ENCODE measurements around the gene KIF9. TPM values are rescaled to one million over a fixed set of nuclear protein-coding genes. Genes with fewer than 3 reads are reported as not detected.

KIF9 gene
- total and polyA plus RNA-seq, 2 of the 8 experiments (the other 6 are each of a cell fraction or from before 2014, with no cell fraction given) = 5.0 to 8.0 TPM

DNA sequence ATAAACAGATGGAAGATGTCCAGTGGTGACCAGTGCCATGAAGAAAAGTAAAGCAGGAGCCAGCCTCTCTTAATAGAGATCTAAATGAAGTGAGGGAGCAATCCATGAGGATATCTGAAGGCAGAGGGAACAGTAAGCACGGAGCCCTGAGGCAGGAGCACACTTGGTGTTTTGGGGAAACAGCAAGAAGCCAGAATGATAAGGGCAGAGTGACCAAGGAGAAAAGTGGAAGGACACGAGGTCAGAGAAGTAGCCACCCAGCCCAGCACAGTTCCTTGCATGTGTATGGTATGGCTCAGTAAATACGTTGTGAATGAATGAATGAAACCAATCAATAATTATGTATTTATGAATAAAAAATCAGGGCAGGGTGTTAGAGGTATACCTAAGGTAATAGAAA lies 11.8 kb upstream of the KIF9 start:
- H3K4ac ChIP-seq (replicated peaks; ENCODE audit: insufficient read length, low read depth, low read length) = no peak overlapping the region
- H3K18ac ChIP-seq (ENCODE audit: extremely low read depth, low read length) = no peak overlapping the region
- H3K36me3 ChIP-seq (ENCODE audit: control insufficient read depth in 2 of 4, insufficient read depth in 4 of 4, low read length in 3 of 4) = peaks cover 0 to 5% (median 0%) of the 10 kb centered on the region in 4 experiments; a peak in 2 of 8 replicates
- H2BK12ac ChIP-seq (ENCODE audit: low read depth, low read length) = no peak overlapping the region
- no peak overlapping the region for H3K14ac ChIP-seq (ENCODE audit: insufficient read length)
- H3K79me2 ChIP-seq (ENCODE audit: control insufficient read depth in 1 of 2, insufficient read depth in 2 of 2, low read length in 2 of 2) = peaks cover 0 to 83% of the 10 kb centered on the region in 2 experiments; a peak in 2 of 4 replicates
- peaks cover 2% of the 10 kb centered on the region for H3K79me1 ChIP-seq (ENCODE audit: low read depth, low read length)
- peak overlapping the region; percentile 7; the same call in 1 of the 2 replicates for H4K8ac ChIP-seq (ENCODE audit: extremely low read depth, insufficient read depth, low read length)
- H2BK5ac ChIP-seq (ENCODE audit: low read depth, low read length) = no peak overlapping the region
- H3K23ac ChIP-seq (ENCODE audit: insufficient read length) = no peak overlapping the region
- no peak overlapping the region for H3K4me2 ChIP-seq (ENCODE audit: insufficient read depth in 1 of 2, low read depth in 2 of 2, low read length in 2 of 2)
- DNase-seq (ENCODE audit: low read depth in 1 of 2, low spot score in 2 of 2) (no peak), FAIRE-seq (no peak)
- H4K91ac ChIP-seq (replicated peaks; ENCODE audit: insufficient read length, low read length) = no peak overlapping the region
- H3K4me3 ChIP-seq (ENCODE audit: extremely low read depth in 1 of 4, insufficient read depth in 2 of 4, low read depth in 3 of 4, low read length in 4 of 4) = no peak overlapping the region
- H3K27me3 ChIP-seq (replicated peaks in 1 of 4; ENCODE audit: control insufficient read depth in 3 of 4, extremely low read depth in 1 of 4, insufficient read depth in 3 of 4, low read length in 3 of 4) = no peaks in the 10 kb centered on the region
- POLR2A ChIA-PET (ENCODE audit: partially characterized antibody) = interaction anchor here (3.0 kb wide), 1 partner anchor 11 kb away, joined by 22 read pairs; the partner anchor contains the start of genes KIF9 and KLHL18
- H4K5ac ChIP-seq (ENCODE audit: insufficient read length, low read depth, low read length) = no peak overlapping the region
- H2BK20ac ChIP-seq (ENCODE audit: low read length) = no peak overlapping the region
- WGBS, 2 experiments (ENCODE audit: extremely low coverage in 1 of 2, insufficient coverage in 1 of 2, insufficient read length in 1 of 2, insufficient replicate concordance in 2 of 2, low coverage in 1 of 2, low lambda C conversion rate in 2 of 2, missing lambda C conversion rate in 1 of 2) = 81% methylated on average over 3 of the region's 3 CpGs; no CpG with 5 or more reads in 1 of the 2 experiments
- CTCF ChIA-PET (ENCODE audit: partially characterized antibody) = interaction anchor here (0.7 to 1.6 kb wide), 4 partner anchors 10 to 77 kb away, joined by 3 to 4 read pairs (median 4); no protein-coding TSS in a partner anchor
- H2BK15ac ChIP-seq (ENCODE audit: low read length) = no peak overlapping the region
- peaks cover 10 to 14% of the 10 kb centered on the region in 2 experiments for H4K20me1 ChIP-seq (replicated peaks in 1 of 2; ENCODE audit: control insufficient read depth in 1 of 2, insufficient read depth in 2 of 2, low read length in 2 of 2)
- no peak overlapping the region for H2AK5ac ChIP-seq (ENCODE audit: low read depth, low read length)
- H3K9ac ChIP-seq (replicated peaks in 1 of 4; ENCODE audit: extremely low read depth in 1 of 4, low read depth in 3 of 4, low read length in 3 of 4) = no peak overlapping the region
- H2BK120ac ChIP-seq (replicated peaks; ENCODE audit: low read depth, low read length) = no peak overlapping the region
- H3K4me1 ChIP-seq (replicated peaks in 1 of 4; ENCODE audit: control insufficient read depth in 3 of 4, insufficient read depth in 4 of 4, low read length in 3 of 4) = no peaks in the 10 kb centered on the region; a peak in 1 of 7 replicates
- H2AFZ ChIP-seq (ENCODE audit: low read length) = no peak overlapping the region
- H3K9me3 ChIP-seq (ENCODE audit: insufficient read depth in 2 of 2, low read depth in 1 of 2, low read length in 1 of 2) = no peaks in the 10 kb centered on the region
- H3K23me2 ChIP-seq (ENCODE audit: low read depth, low read length) = no peaks in the 10 kb centered on the region
- no peak overlapping the region for H3K56ac ChIP-seq (replicated peaks; ENCODE audit: insufficient read length, low read depth, low read length)
- H3K27ac ChIP-seq (ENCODE audit: low read depth, low read length) = no peak overlapping the region
- TF ChIP-seq HDAC6 (IDR thresholded peaks at IDR 0.05; ENCODE audit: low read depth, low read length) = no peak
- no peak for TF ChIP-seq SIX5 (IDR thresholded peaks at IDR 0.05; ENCODE audit: low read depth, low read length)
- TF ChIP-seq NANOG (IDR thresholded peaks at IDR 0.05; ENCODE audit: insufficient read depth, low read depth, low read length, poor library complexity, severe bottlenecking) = no peak
- no peak for TF ChIP-seq POLR2A (IDR thresholded peaks at IDR 0.05; ENCODE audit: control extremely low read depth in 1 of 2, low read depth in 2 of 2, low read length in 2 of 2)
- no peak for TF ChIP-seq ZNF274 (IDR thresholded peaks at IDR 0.05; ENCODE audit: borderline replicate concordance, extremely low read depth, low read length)
- TF ChIP-seq SAP30 (IDR thresholded peaks at IDR 0.05; ENCODE audit: insufficient read depth, insufficient replicate concordance, low read length) = no peak
- no peak for TF ChIP-seq SRF (IDR thresholded peaks at IDR 0.05; ENCODE audit: low read depth, low read length)
- no peak for TF ChIP-seq SP2 (IDR thresholded peaks at IDR 0.05; ENCODE audit: low read length)
- TF ChIP-seq POU5F1 (IDR thresholded peaks at IDR 0.05; ENCODE audit: low read depth, low read length) = no peak
- no peak for TF ChIP-seq CTBP2 (IDR thresholded peaks at IDR 0.05; ENCODE audit: borderline replicate concordance, insufficient read depth, insufficient read length, low read length)
- TF ChIP-seq SUZ12 (IDR thresholded peaks at IDR 0.05; ENCODE audit: low read length) = no peak
- TF ChIP-seq MAFK (IDR thresholded peaks at IDR 0.05; ENCODE audit: low read depth, low read length) = no peak
- TF ChIP-seq JUND (IDR thresholded peaks at IDR 0.05; ENCODE audit: low read length) = no peak
- TF ChIP-seq TEAD4 (IDR thresholded peaks at IDR 0.05; ENCODE audit: low read depth, low read length) = no peak
- TF ChIP-seq TAF1 (IDR thresholded peaks at IDR 0.05; ENCODE audit: low read depth, low read length) = no peak
